NCI-H2081 (cell line): ENCODE results near the gene PIWIL4.
A peak's percentile ranks its signal among the peaks of the same experiment; 100 is the strongest.

Experiments used
- DNase-seq, 2 experiments: peaks; one replicate each; lab custom pipeline; 2025; lab: John Stamatoyannopoulos, UW

PIWIL4 gene

DNA sequence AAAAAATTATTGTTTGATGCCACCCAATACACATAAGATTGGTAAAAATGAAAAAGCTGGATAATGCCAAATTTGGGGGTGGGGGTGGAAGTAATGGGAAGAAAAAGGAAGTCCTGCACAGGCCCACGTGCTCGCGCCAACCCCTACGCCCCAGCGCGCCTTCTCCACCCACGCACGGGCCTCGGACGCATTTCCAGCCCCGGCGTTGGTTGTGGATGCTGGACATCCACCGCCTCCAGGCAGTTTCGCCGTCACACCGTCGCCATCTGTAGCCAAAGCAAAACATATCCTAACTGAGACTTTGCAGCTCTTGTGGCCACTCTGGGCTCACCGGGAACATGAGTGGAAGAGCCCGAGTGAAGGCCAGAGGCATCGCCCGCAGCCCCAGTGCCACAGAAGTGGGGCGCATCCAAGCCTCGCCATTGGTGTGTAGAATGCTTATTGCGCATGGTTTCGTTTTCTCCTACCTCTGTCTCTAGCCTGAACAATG, at the start of gene PIWIL4:
Gene PIWIL4 (plus strand): TSS at position 188 of the 490 bp plus-strand sequence. CDS start 151 bp downstream, at position 339.
- no peak for DNase-seq

DNA sequence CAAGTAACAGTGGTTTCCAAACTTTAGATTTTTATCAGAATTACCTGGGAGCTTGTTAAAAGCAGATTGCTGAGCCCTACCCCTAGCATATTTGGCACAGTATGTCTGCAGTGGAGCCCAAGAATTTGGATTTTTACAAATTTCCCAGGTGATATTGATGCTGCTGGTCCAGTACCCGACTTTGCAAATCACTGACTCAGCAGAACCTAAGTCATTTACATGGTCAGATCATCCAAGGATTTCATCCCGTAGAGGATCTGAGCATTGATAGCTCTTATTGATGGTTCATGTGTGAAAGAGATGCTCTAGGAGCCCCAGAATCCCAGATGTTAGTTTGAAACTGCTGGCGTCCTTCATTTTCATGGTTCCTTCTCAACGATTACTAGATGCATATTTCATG, 48.9 kb upstream of the PIWIL4 start:
- DNase-seq = no peak

DNA sequence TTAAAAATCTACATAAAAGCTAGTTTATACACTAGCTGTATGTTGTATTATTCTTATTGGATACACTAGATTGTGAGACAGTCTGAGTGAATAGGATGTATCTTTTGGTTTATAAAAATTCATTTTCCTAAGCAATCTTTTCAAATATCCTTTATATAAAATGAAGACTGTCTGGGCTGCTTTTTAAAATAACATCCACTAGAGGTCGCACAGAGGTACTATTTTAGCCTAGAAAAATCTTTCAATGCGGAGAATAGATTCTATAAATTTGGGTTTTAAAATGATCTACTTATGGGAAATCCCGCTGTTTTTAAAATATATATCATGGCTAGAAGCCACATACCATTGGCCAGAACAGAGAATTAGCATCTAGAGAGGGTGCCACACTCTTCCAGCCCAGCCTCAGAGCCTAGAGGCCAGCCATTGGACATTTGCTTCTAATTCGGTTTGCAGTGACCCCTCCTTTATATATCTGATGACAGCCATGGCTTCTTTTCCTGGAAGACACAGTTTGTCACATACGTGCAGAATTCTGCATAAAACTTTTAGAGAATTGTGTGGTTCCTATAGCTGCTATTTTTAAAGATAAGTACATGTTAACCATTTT, 47.6 kb upstream of the PIWIL4 start:
- DNase-seq = peak; percentile 11 to 32

DNA sequence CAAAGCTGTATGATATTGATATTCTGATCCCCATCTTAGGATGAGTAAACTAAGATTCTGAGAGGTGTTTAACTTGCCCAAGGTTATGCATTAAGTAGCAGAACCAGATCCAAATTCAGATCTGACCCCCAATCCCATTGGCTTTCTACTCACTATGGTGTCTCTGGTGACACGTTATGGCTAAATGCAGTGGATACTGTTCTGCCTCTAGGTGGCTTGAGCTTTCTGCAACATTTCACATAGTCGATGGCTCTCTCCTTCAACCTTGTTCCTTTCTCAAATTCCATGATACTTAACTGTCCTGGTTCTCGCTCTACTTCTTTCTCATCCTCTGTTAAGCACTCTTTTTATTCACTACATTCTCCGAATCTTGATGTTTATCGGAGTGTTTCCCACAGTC, 45.5 kb upstream of the PIWIL4 start:
- DNase-seq = no peak

DNA sequence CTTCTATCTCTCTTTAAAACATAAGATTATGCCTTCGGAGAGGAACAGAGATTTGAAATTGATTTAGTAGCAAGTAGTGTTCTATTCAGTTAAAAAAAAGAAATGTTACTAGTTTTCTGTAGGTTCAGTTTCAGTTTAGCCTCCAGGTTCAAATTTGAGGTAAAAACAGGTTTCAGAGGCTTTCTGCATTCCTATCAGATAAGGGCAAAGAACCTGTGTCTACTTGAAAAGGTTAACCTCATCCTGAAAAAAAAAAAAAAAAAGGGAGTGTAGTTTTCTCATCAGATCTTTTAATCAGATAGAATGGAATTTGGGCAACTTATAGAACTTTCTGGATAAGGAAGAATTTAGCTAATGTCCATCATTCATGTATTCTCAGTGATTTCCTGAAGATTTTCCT, 42.8 kb upstream of the PIWIL4 start:
- no peak for DNase-seq

DNA sequence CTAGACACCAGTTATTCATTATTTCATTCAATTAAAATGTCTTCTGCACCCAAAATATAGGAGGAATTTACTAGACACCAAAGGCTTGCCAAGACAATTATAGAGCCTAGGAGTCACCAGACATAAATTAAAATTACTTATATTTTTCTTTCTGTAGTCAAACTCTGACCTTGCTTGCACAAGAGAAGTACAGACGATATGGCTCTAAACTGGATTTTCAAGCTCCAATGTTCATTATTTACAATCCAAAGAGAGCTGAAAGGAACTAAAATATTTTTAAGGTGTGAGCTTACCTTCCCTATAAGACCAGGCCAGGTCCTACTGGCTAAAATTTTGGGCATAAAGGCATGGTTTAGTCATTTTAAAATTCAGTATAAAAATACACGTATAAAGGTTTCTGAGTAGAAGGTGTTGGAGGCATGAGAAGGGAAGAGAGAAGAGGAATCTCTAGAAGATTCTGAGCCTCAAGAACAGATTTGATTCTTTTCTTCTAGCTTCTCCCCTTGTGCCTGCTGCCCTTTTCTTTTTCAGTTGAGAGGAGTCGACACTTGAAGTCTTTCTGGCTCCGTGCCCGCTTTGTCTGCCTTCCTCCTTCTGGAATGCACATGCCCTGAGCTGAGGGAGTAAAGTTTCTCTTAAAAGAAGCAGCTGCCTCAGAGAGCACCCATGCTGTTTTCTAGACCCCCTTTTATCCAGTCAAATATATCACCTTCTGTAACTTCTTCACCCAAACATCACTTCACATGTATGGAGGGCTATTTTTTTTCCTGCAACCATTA, 41.4 kb upstream of the PIWIL4 start:
- no peak for DNase-seq

DNA sequence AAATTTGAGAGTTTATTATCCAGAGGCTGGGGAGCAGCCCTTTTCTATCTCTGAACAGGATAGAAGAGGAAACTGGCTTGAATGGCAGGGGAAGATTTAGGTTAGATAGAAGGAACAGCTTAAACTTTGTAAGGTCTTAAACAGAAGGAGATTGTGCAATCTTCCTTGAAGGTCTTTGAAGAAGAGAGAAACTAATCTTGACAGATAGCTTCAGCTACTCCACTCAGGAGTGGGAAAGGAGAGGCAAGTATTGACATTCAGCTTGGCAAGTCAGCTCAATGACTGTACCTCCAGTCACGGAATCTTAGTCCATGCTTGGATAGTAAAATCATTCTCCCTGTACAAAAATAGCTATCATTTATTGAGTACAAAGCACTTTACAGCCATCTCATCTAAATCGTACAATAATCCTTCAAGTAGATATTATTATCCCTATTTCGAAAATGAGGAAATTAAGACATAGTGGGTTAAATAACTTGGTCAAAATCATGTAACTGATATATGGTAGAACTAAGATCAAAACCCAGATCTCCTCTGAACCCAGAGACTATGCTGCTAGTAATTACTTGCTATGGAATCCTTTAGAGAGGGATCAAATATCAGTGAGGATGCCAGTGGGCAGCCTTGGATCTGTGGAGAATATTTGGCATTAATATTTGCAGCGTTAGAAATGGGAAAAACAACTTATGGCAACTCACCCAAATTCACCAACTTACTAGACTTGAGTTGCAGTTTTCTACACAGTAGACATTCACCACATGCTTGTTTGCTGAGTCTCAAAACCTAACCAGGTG, 40.3 kb upstream of the PIWIL4 start:
- no peak for DNase-seq

DNA sequence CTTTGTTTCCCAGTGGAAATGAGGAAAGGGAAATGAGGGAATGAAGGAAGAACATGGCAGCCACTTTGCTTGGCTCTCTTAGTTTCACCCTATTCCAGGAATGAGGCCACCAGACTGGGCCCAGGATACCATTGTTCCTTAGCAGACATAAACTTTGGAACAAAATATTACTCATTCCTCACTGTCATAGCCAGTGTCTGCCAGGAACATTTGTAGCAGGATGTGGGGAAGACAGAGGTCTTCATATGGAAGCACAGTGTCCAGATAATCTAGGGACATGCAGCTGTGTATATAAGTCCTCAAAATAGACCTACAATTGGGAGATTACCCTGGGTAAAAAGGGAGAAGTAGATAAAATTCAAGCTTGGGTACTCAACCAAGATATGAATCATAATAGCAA, 38.6 kb upstream of the PIWIL4 start:
- DNase-seq = no peak

DNA sequence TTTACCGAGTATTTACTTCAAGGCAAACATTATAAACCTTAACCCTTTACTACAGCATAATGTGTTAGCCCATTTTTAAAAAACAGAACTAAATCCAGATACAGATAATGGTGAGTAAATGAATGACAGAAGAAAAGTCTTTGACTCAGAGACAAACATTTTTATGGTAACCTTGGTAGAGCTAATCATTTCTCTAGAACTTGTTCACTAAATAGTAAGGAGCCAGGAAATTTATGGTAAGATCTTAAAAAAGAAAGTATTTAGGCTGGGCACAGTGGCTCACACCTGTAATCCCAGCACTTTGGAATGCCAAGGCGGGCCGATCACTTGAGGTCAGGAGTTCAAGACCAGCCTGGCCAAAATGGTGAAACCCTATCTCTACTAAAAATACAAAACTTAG, 35.0 kb upstream of the PIWIL4 start:
- DNase-seq = no peak

DNA sequence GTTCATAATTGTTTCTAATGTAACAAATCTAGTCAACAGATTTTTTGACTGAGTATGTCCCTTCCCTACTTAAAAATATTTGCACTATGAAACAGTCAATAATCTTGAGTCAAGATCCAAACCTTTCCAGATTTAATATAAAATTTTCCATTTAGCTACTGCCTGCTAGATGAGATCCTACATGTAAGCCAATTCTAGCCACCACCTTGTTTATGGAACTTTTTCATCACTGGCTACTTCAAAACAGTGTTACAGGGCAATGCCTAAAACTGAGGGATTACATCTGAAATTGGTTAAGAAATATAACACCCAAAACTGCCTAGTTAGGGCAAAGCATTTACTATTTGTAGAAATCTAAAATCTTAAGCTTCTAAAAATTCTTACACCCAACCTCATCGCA, 34.0 kb upstream of the PIWIL4 start:
- no peak for DNase-seq

DNA sequence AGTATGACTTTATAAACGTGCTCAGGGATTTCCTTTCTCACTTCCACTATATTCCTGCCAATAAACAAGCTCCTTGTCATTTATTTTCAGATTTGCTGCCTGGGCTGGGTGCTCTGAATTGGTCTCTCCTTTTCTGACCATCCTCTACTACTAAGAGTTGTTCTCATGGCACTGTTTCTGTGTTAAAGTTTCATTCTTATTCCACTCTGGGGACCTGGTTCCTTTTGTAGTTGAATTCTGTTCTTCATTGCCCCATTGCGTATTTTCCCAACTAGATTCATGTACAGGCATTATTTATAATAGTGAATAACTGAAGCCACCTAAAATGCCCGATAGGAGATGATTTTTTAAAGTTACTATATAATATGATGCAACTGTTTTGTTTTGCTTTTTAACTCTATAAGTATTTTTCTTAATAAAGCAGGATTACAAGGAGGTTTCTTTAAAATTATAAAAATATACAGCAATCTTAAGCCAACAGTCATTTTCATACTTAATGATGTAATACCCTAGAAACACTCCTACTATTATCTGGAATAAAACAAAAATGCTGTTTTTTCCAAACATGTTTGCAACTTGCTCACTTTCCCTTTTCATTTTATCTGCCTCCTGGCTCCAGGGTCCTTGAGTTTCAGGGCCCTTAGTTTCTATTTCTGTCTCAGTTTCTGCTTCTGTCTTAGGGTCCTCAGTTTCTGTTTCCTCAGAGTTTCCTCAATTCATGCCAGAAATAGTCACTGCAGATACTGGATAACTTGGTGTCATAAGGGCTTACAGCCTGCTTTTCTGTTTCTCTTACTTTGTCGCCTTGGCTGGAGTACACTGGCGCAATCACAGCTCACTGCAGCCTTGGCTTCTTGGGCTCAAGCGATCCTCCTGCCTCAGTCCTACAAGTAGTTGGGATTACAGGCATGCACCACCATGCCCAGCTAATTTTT, 33.2 kb upstream of the PIWIL4 start:
- DNase-seq = no peak

DNA sequence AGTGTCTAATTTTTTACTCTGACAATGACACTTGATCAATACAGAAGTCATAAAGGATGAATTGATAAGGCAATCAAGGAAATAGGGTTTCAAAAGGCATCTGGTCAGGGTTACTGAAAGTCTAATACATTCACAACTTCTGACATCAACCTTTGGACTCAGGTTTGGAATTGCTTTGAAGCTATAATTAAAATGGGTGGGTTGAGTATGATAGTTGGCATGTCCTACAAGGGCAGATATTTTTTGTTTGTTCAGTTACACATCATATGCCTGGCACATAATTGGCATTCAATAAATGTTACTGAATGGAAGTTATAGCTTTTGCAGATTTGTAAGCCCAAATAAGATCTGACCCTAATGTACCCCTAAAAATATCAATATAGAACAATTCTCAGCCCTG, 30.8 kb upstream of the PIWIL4 start:
- DNase-seq = no peak

DNA sequence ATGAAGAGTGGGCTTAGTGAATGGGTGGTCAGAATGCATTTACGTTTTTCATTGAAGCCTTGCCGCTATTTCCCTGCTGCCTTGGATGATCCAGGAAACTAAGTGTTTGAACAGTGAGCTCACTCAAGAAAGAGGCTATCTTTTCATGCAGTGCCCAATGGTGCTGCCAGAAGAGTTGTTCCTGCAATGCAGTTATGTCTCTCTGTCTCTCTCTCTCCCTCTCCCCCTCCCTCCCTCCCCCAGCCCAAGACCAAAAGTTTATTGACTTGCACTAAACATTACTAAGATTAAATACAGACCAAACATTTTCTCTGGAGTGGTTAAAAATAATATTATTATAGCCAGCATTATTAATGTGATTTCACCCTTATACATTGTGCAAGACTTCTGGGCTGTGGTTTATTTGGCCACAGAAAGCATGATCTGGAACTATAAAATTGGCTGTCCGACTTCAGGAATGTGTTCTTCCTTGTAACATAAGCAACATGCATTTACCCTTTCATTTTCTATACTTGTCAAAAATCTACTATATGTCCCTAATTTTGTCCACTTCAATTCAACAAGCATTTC, 30.1 kb upstream of the PIWIL4 start:
- DNase-seq = no peak

DNA sequence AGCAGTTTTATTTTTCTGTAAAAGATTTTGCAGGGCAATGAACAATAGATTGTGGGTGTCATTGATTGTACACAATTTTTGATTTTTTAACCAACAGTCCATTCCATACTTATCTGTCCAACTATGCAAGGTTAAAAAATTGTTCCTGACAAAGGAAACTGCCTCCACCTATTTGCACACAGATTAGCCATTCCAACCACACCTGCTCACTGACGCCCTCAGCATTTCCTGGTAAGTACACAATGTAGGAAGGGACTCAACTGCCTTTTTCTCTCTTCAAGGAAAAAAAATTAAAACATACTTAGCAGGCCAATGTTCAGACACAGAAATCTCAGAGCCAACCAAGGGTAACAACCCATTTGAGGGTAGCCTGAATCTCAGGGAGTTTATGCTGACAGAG, 27.7 kb upstream of the PIWIL4 start:
- DNase-seq = peak in 1 of 2 experiments; percentile 10

DNA sequence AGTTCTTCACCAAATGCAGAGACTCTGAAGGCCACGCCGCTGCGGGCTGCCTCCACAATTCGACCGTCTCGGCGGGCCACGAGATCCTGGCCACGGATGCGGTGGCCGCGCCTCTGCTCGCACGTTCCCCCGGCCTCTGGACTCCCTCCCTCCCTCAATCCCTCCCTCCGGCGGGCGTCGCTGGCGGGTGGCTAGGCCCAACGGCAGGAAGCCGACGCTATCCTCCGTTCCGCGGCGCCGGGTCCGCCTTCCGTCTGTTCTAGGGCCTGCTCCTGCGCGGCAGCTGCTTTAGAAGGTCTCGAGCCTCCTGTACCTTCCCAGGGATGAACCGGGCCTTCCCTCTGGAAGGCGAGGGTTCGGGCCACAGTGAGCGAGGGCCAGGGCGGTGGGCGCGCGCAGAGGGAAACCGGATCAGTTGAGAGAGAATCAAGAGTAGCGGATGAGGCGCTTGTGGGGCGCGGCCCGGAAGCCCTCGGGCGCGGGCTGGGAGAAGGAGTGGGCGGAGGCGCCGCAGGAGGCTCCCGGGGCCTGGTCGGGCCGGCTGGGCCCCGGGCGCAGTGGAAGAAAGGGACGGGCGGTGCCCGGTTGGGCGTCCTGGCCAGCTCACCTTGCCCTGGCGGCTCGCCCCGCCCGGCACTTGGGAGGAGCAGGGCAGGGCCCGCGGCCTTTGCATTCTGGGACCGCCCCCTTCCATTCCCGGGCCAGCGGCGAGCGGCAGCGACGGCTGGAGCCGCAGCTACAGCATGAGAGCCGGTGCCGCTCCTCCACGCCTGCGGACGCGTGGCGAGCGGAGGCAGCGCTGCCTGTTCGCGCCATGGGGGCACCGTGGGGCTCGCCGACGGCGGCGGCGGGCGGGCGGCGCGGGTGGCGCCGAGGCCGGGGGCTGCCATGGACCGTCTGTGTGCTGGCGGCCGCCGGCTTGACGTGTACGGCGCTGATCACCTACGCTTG, 23.2 kb upstream of the PIWIL4 start, which contains the start of gene FUT4:
Gene FUT4 (plus strand): TSS at position 227 of the 951 bp plus-strand sequence. CDS start 213 bp downstream, at position 440.
- DNase-seq = peak; percentile 83 to 84

DNA sequence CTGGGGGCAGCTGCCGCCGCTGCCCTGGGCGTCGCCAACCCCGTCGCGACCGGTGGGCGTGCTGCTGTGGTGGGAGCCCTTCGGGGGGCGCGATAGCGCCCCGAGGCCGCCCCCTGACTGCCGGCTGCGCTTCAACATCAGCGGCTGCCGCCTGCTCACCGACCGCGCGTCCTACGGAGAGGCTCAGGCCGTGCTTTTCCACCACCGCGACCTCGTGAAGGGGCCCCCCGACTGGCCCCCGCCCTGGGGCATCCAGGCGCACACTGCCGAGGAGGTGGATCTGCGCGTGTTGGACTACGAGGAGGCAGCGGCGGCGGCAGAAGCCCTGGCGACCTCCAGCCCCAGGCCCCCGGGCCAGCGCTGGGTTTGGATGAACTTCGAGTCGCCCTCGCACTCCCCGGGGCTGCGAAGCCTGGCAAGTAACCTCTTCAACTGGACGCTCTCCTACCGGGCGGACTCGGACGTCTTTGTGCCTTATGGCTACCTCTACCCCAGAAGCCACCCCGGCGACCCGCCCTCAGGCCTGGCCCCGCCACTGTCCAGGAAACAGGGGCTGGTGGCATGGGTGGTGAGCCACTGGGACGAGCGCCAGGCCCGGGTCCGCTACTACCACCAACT, 22.4 kb upstream of the PIWIL4 start:
- no peak for DNase-seq

DNA sequence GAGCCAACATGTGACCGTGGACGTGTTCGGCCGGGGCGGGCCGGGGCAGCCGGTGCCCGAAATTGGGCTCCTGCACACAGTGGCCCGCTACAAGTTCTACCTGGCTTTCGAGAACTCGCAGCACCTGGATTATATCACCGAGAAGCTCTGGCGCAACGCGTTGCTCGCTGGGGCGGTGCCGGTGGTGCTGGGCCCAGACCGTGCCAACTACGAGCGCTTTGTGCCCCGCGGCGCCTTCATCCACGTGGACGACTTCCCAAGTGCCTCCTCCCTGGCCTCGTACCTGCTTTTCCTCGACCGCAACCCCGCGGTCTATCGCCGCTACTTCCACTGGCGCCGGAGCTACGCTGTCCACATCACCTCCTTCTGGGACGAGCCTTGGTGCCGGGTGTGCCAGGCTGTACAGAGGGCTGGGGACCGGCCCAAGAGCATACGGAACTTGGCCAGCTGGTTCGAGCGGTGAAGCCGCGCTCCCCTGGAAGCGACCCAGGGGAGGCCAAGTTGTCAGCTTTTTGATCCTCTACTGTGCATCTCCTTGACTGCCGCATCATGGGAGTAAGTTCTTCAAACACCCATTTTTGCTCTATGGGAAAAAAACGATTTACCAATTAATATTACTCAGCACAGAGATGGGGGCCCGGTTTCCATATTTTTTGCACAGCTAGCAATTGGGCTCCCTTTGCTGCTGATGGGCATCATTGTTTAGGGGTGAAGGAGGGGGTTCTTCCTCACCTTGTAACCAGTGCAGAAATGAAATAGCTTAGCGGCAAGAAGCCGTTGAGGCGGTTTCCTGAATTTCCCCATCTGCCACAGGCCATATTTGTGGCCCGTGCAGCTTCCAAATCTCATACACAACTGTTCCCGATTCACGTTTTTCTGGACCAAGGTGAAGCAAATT, 21.7 kb upstream of the PIWIL4 start:
- no peak for DNase-seq

DNA sequence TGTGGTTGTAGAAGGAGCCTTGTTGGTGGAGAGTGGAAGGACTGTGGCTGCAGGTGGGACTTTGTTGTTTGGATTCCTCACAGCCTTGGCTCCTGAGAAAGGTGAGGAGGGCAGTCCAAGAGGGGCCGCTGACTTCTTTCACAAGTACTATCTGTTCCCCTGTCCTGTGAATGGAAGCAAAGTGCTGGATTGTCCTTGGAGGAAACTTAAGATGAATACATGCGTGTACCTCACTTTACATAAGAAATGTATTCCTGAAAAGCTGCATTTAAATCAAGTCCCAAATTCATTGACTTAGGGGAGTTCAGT, 21.1 kb upstream of the PIWIL4 start:
- DNase-seq = no peak

DNA sequence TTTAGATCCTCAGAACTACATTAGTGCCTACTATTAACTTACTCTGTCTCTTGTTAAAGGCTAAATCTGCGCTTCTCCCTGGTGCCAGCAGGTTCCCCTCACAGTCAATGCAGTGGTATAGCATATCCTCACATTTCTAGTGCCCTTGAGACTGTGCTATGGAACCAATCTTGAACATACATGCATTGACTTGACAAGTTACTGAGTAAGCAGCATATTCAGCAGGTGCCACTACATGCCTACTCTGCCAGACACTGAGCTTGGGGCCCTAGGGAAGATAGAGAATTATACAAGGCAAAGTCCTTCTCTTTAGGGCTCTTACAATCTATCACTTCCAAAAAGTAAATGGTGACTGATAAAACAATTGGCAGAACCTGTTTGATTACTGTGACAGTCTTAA, 20.3 kb upstream of the PIWIL4 start:
- DNase-seq = no peak
